Measurements from ENCODE around the gene SYTL2. TPM values are rescaled to one million over a fixed set of nuclear protein-coding genes. Genes with fewer than 3 reads are reported as not detected.

Gene SYTL2
- total RNA-seq, 1 experiment from 2014 or later, result 5.2 TPM

- no peaks in the 10 kb centered on the region for H4K20me1 ChIP-seq (ENCODE audit: control insufficient read depth, insufficient read depth, insufficient read length)
- no peak overlapping the region for H2AK5ac ChIP-seq (ENCODE audit: insufficient read length, low read length)
- no peak for TF ChIP-seq CTCF (conservative IDR thresholded peaks at IDR 0.05)
- no peak overlapping the region for H2AFZ ChIP-seq (ENCODE audit: low read length)
- H3K79me1 ChIP-seq (ENCODE audit: insufficient read depth, low read depth, low read length, poor library complexity, severe bottlenecking), result no peaks in the 10 kb centered on the region
- H2BK120ac ChIP-seq (ENCODE audit: low read depth, low read length, poor library complexity, severe bottlenecking), result no peak overlapping the region
- no peak overlapping the region for H2BK15ac ChIP-seq (ENCODE audit: low read depth, low read length)
- no peaks in the 10 kb centered on the region for H3K9me3 ChIP-seq (ENCODE audit: control insufficient read depth, low read depth, low read length)
- Mint-ChIP-seq H3K36me3 (ENCODE audit: insufficient read depth in 1 of 3, low read depth in 3 of 3) (no peaks in the 10 kb centered on the region), H3K4me1 (peaks cover 10 to 25% of the 10 kb centered on the region in 2 experiments), H3K27me3 (ENCODE audit: low read depth) (peaks cover 4% of the 10 kb centered on the region), H3K4me3 (no peak overlapping the region), H3K27ac (peak overlapping the region in 1 of 3 experiments; percentile 43; a peak in 1 of 7 replicates), H3K9me3 (no peaks in the 10 kb centered on the region)
- H3K9ac ChIP-seq (ENCODE audit: extremely low read depth, insufficient read length, low read length), result no peak overlapping the region
- H3K23me2 ChIP-seq (ENCODE audit: insufficient read length, low read depth, low read length, poor library complexity, severe bottlenecking), result no peaks in the 10 kb centered on the region
- no peak overlapping the region for H3K4me2 ChIP-seq (ENCODE audit: insufficient read depth, insufficient read length, low read length)
- no peak overlapping the region for H2BK20ac ChIP-seq (ENCODE audit: low read depth, low read length, poor library complexity, severe bottlenecking)
- H3K4me1 ChIP-seq (ENCODE audit: insufficient read depth, low read length), result peaks cover 8% of the 10 kb centered on the region
- no peak overlapping the region for H3K27ac ChIP-seq (ENCODE audit: insufficient read length, low read depth, low read length)
- H3K23ac ChIP-seq (ENCODE audit: insufficient read length, low read depth, low read length), result no peak overlapping the region
- no peaks in the 10 kb centered on the region for H3K79me2 ChIP-seq (ENCODE audit: insufficient read depth, low read length)
- no peak overlapping the region for H4K91ac ChIP-seq (ENCODE audit: insufficient read length, low read depth, low read length)
- H2BK12ac ChIP-seq (ENCODE audit: insufficient read length, low read depth, low read length), result no peak overlapping the region
- no CpG with 5 or more reads among the region's 43 CpGs for WGBS (ENCODE audit: extremely low coverage, insufficient read length, low lambda C conversion rate)
- H3K27me3 ChIP-seq (ENCODE audit: insufficient read depth, low read length), result no peaks in the 10 kb centered on the region; the same call in 1 of the 2 replicates
- no peak for DNase-seq
- no peak overlapping the region for H3T11ph ChIP-seq (ENCODE audit: low read length)
- no peak overlapping the region for H3K14ac ChIP-seq (ENCODE audit: insufficient read depth, low read length)
- H4K5ac ChIP-seq (ENCODE audit: insufficient read length, low read depth, low read length), result no peak overlapping the region
- no peak overlapping the region for H4K8ac ChIP-seq (replicated peaks; ENCODE audit: insufficient read length, low read depth, low read length)
- no peak overlapping the region for H3K4ac ChIP-seq (ENCODE audit: low read depth, low read length)
- no peak overlapping the region for H2BK5ac ChIP-seq (ENCODE audit: insufficient read length, low read length)
- H3K56ac ChIP-seq (ENCODE audit: insufficient read length, low read depth, low read length), result no peak overlapping the region
- H3K18ac ChIP-seq (ENCODE audit: insufficient read length, low read depth, low read length), result no peak overlapping the region
These were observed 128.3 kb downstream of the SYTL2 start for GRCh38 chr11:85682330-85683305.
